ENCODE results near the gene LSM2. TPM values are rescaled to one million over a fixed set of nuclear protein-coding genes. Genes with fewer than 3 reads are reported as not detected.
"Not testable (repeated sequence)": the region's sequence is repeated elsewhere in the genome, so short reads cannot be mapped to it uniquely, and the experiment has no call there.

LSM2 gene
- total and polyA plus RNA-seq, 2 donors, result 71.8 to 76.8 TPM

DNA sequence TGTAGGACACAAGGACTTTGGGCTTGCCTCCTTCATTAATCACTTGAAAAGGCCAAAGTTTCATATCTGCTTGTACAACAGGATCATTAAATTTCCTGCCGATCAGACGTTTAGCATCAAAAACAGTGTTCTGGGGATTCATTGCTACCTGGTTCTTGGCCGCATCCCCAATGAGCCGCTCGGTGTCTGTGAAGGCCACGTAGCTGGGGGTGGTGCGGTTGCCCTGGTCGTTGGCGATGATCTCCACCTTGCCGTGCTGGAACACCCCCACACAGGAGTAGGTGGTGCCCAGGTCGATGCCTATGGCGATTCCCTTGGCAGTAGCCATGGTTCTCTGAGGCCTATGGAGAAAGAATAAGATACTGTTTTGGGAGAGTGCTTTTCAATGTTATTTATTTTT, 4.9 kb upstream of the LSM2 start:
- H3K4me1 ChIP-seq (ENCODE audit: control insufficient read depth in 2 of 2, insufficient read depth in 2 of 2, low read length in 2 of 2), result peaks cover 6 to 28% of the 10 kb centered on the region in 2 donors
- no peak overlapping the region for H3K4me3 ChIP-seq (ENCODE audit: low read length in 2 of 2)
- H3K36me3 ChIP-seq (ENCODE audit: control insufficient read depth in 2 of 2, insufficient read depth in 2 of 2, low read length in 1 of 2), result peaks cover 0 to 8% of the 10 kb centered on the region in 2 donors
- H3K27ac ChIP-seq (ENCODE audit: low read depth in 1 of 2, low read length in 1 of 2), result no peak overlapping the region
- WGBS, result 97% methylated on average over 12 of the region's 12 CpGs
- H3K27me3 ChIP-seq (ENCODE audit: control insufficient read depth in 2 of 2, insufficient read depth in 1 of 2, low read length in 1 of 2), result peaks cover 0 to 26% of the 10 kb centered on the region in 2 donors
- peaks cover 0 to 4% of the 10 kb centered on the region in 2 donors for H3K9me3 ChIP-seq (ENCODE audit: control insufficient read depth in 2 of 2, insufficient read depth in 1 of 2, low read length in 1 of 2)
- no peak for DNase-seq (ENCODE audit: low read depth in 6 of 9, low spot score in 9 of 9)

- not testable (repeated sequence) for DNase-seq (ENCODE audit: low read depth in 6 of 9, low spot score in 9 of 9); H3K27ac ChIP-seq (ENCODE audit: low read depth in 1 of 2, low read length in 1 of 2); H3K4me3 ChIP-seq (ENCODE audit: low read length in 2 of 2); H3K36me3 ChIP-seq (ENCODE audit: control insufficient read depth in 2 of 2, insufficient read depth in 2 of 2, low read length in 1 of 2); H3K9me3 ChIP-seq (ENCODE audit: control insufficient read depth in 2 of 2, insufficient read depth in 1 of 2, low read length in 1 of 2); H3K27me3 ChIP-seq (ENCODE audit: control insufficient read depth in 2 of 2, insufficient read depth in 1 of 2, low read length in 1 of 2)
- H3K4me1 ChIP-seq (ENCODE audit: control insufficient read depth in 2 of 2, insufficient read depth in 2 of 2, low read length in 2 of 2), result peaks cover 9 to 20% of the 10 kb centered on the region in 2 donors
- 97% methylated on average over 10 of the region's 10 CpGs for WGBS
These were observed 1.8 kb upstream of the LSM2 start for GRCh38 chr6:31808599-31808998.

DNA sequence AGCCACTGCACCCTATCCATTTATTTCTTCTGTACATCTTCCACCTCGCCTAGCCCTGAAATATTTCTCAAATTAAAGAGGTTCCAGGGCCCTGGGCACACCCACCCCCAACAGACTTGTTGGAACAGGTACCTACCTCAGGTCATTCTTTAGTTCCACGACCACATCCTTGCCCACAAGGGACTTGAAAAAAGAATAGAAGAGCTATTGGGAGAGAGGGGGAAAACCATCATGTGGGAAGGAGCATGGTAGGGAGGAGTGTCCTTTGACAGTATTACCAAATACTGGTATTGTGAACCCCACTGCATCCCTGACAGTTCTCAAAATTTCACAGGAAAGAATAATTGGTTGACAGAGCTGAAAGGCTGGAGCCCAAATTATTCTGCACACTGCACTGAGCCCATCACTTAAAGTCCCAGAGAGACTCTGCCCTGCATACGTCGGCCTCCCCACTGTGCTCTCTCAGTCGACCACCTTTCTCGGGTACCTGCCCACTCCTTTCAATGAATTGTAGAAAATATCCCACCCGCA, 762 bp downstream of the LSM2 start:
- peak overlapping the region; percentile 65 to 70 for H3K4me3 ChIP-seq (ENCODE audit: low read length in 2 of 2)
- peaks cover 6 to 17% of the 10 kb centered on the region in 2 donors for H3K4me1 ChIP-seq (ENCODE audit: control insufficient read depth in 2 of 2, insufficient read depth in 2 of 2, low read length in 2 of 2)
- peak overlapping the region; percentile 85 to 91 for H3K27ac ChIP-seq (ENCODE audit: low read depth in 1 of 2, low read length in 1 of 2)
- H3K36me3 ChIP-seq (ENCODE audit: control insufficient read depth in 2 of 2, insufficient read depth in 2 of 2, low read length in 1 of 2), result peaks cover 15 to 24% of the 10 kb centered on the region in 2 donors
- 16% methylated on average over 7 of the region's 7 CpGs for whole genome bisulfite sequencing
- no peaks in the 10 kb centered on the region for H3K27me3 ChIP-seq (ENCODE audit: control insufficient read depth in 2 of 2, insufficient read depth in 1 of 2, low read length in 1 of 2)
- DNase-seq (ENCODE audit: low read depth in 6 of 9, low spot score in 9 of 9), result no peak
- no peaks in the 10 kb centered on the region for H3K9me3 ChIP-seq (ENCODE audit: control insufficient read depth in 2 of 2, insufficient read depth in 1 of 2, low read length in 1 of 2)

- peaks cover 13 to 31% of the 10 kb centered on the region in 2 donors for H3K4me1 ChIP-seq (ENCODE audit: control insufficient read depth in 2 of 2, insufficient read depth in 2 of 2, low read length in 2 of 2)
- DNase-seq (ENCODE audit: low read depth in 6 of 9, low spot score in 9 of 9); H3K27ac ChIP-seq (ENCODE audit: low read depth in 1 of 2, low read length in 1 of 2); H3K27me3 ChIP-seq (ENCODE audit: control insufficient read depth in 2 of 2, insufficient read depth in 1 of 2, low read length in 1 of 2); H3K9me3 ChIP-seq (ENCODE audit: control insufficient read depth in 2 of 2, insufficient read depth in 1 of 2, low read length in 1 of 2); H3K4me3 ChIP-seq (ENCODE audit: low read length in 2 of 2): not testable (repeated sequence)
- peaks cover 16 to 24% of the 10 kb centered on the region in 2 donors for H3K36me3 ChIP-seq (ENCODE audit: control insufficient read depth in 2 of 2, insufficient read depth in 2 of 2, low read length in 1 of 2)
- 98% methylated on average over 8 of the region's 8 CpGs for WGBS
These were observed 5.5 kb downstream of the LSM2 start for GRCh38 chr6:31801031-31801927.

DNA sequence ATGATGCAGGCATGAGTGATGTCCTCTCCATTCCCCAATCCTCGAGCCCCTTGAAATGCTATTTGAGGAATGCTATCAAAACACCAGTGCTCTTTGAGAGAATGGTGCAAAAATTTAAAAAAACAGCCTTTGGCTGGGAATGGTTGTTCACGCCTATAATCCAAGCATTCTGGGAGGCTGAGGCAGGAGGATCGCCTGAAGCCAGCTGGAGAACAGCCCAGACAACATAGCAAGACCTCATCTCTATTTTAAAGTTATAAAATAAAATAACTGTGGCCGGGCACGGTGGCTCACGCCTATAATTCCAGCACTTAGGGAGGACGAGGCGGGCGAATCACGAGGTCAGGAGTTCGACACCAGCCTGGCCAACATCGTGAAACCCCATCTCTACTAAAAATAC, 7.0 kb downstream of the LSM2 start:
- 97% methylated on average over 12 of the region's 12 CpGs for WGBS
- Histone ChIP-seq H3K4me3 (ENCODE audit: low read length in 2 of 2) (no peak overlapping the region), H3K36me3 (ENCODE audit: control insufficient read depth in 2 of 2, insufficient read depth in 2 of 2, low read length in 1 of 2) (peaks cover 16 to 24% of the 10 kb centered on the region in 2 donors), H3K27me3 (ENCODE audit: control insufficient read depth in 2 of 2, insufficient read depth in 1 of 2, low read length in 1 of 2) (no peaks in the 10 kb centered on the region), H3K4me1 (ENCODE audit: control insufficient read depth in 2 of 2, insufficient read depth in 2 of 2, low read length in 2 of 2) (peaks cover 14 to 30% of the 10 kb centered on the region in 2 donors), H3K9me3 (ENCODE audit: control insufficient read depth in 2 of 2, insufficient read depth in 1 of 2, low read length in 1 of 2) (no peaks in the 10 kb centered on the region), H3K27ac (ENCODE audit: low read depth in 1 of 2, low read length in 1 of 2) (no peak overlapping the region)
- DNase-seq (ENCODE audit: low read depth in 6 of 9, low spot score in 9 of 9), result no peak

GRCh38 chr6:31797588-31797987, 9.2 kb downstream of the LSM2 start:
- peaks cover 16 to 38% of the 10 kb centered on the region in 2 donors for H3K4me1 ChIP-seq (ENCODE audit: control insufficient read depth in 2 of 2, insufficient read depth in 2 of 2, low read length in 2 of 2)
- no peak overlapping the region for H3K4me3 ChIP-seq (ENCODE audit: low read length in 2 of 2)
- H3K27ac ChIP-seq (ENCODE audit: low read depth in 1 of 2, low read length in 1 of 2), result peak overlapping the region; percentile 88 to 96
- no peaks in the 10 kb centered on the region for H3K27me3 ChIP-seq (ENCODE audit: control insufficient read depth in 2 of 2, insufficient read depth in 1 of 2, low read length in 1 of 2)
- peak in 3 of 9 donors; percentile 58 to 84 (median 67) for DNase-seq (ENCODE audit: low read depth in 6 of 9, low spot score in 9 of 9)
- H3K36me3 ChIP-seq (ENCODE audit: control insufficient read depth in 2 of 2, insufficient read depth in 2 of 2, low read length in 1 of 2), result peaks cover 8 to 20% of the 10 kb centered on the region in 2 donors
- WGBS, result 16% methylated on average over 5 of the region's 5 CpGs
- H3K9me3 ChIP-seq (ENCODE audit: control insufficient read depth in 2 of 2, insufficient read depth in 1 of 2, low read length in 1 of 2), result peaks cover 0 to under 1% of the 10 kb centered on the region in 2 donors

DNA sequence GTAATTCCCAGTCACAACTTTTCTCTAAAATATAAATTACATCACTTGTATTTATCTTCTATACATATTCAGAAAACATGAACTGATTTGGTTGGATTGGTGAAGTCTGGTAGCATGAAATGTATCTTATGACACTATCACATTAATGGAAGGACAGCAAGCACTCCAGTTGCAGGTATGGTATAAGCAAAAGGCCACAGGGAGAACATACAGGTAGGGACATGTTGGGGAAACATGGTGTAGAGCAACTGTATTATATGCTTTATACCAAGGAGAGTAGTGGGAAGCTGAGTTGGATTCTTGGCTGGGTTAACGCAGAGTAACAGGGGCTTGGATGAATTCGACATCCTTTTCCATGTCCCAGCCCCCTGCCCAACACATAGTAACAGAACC, 9.8 kb downstream of the LSM2 start:
- no peak for DNase-seq (ENCODE audit: low read depth in 6 of 9, low spot score in 9 of 9)
- Histone ChIP-seq H3K36me3 (ENCODE audit: control insufficient read depth in 2 of 2, insufficient read depth in 2 of 2, low read length in 1 of 2) (peaks cover 9 to 26% of the 10 kb centered on the region in 2 donors), H3K4me1 (ENCODE audit: control insufficient read depth in 2 of 2, insufficient read depth in 2 of 2, low read length in 2 of 2) (peaks cover 16 to 38% of the 10 kb centered on the region in 2 donors), H3K4me3 (ENCODE audit: low read length in 2 of 2) (no peak overlapping the region), H3K27ac (ENCODE audit: low read depth in 1 of 2, low read length in 1 of 2) (peak overlapping the region in 1 of 2 donors; percentile 96), H3K27me3 (ENCODE audit: control insufficient read depth in 2 of 2, insufficient read depth in 1 of 2, low read length in 1 of 2) (no peaks in the 10 kb centered on the region), H3K9me3 (ENCODE audit: control insufficient read depth in 2 of 2, insufficient read depth in 1 of 2, low read length in 1 of 2) (peaks cover 0 to 4% of the 10 kb centered on the region in 2 donors)
- 93% methylated on average over 2 of the region's 2 CpGs for WGBS

- 3% methylated on average over 75 of the region's 75 CpGs for WGBS
- peak within 1 kb of the TSS; percentile 69 to 99 for H3K27ac ChIP-seq (ENCODE audit: low read depth in 1 of 2, low read length in 1 of 2)
- H3K4me1 ChIP-seq (ENCODE audit: control insufficient read depth in 2 of 2, insufficient read depth in 2 of 2, low read length in 2 of 2), result peaks cover 16 to 38% of the 10 kb centered on the region in 2 donors
- H3K36me3 ChIP-seq (ENCODE audit: control insufficient read depth in 2 of 2, insufficient read depth in 2 of 2, low read length in 1 of 2), result peaks cover 11 to 30% of the 10 kb centered on the region in 2 donors
- DNase-seq (ENCODE audit: low read depth in 6 of 9, low spot score in 9 of 9), result peak in 8 of 9 donors; percentile 61 to 89 (median 78)
- peaks cover 0 to 4% of the 10 kb centered on the region in 2 donors for H3K9me3 ChIP-seq (ENCODE audit: control insufficient read depth in 2 of 2, insufficient read depth in 1 of 2, low read length in 1 of 2)
- H3K27me3 ChIP-seq (ENCODE audit: control insufficient read depth in 2 of 2, insufficient read depth in 1 of 2, low read length in 1 of 2), result no peaks in the 10 kb centered on the region
- peak within 1 kb of the TSS; percentile 88 to 96 for H3K4me3 ChIP-seq (ENCODE audit: low read length in 2 of 2)
These were observed 11.0 kb downstream of the LSM2 start, which contains the start of gene VARS1 for GRCh38 chr6:31795616-31796298. TSS of gene VARS1 (minus strand) at chr6:31795752. CDS start at chr6:31795217, 535 bp downstream.
